Breast epithelium (tissue), 4 donors: ENCODE results near the gene PAX4. TPM values are rescaled to one million over a fixed set of nuclear protein-coding genes. Genes with fewer than 3 reads are reported as not detected.
A peak's percentile ranks its signal among the peaks of the same experiment; 100 is the strongest.

Source experiments
- DNase-seq, 2 donors: peaks; one replicate each; pipeline ENCODE4 v3.0.0-alpha.2; 2019; ENCODE audit warnings: low spot score in 2 of 2
- H3K27ac ChIP-seq, 2 donors: fragments of 200-600 bp; sonication (generic) in 1 of 2; one replicate each; pipeline ENCODE4 v1.5.1; 2016 to 2019; ENCODE audit warnings: mild to moderate bottlenecking in 1 of 2
- H3K27me3 ChIP-seq, 2 donors: fragments of 200-600 bp; sonication (generic) in 1 of 2; one replicate each; pipeline versions ENCODE4 v1.5.1 to v1.6.0; 2017 to 2019; ENCODE audit warnings: control low read depth in 1 of 2, mild to moderate bottlenecking in 1 of 2
- H3K36me3 ChIP-seq: fragments of 200-600 bp; one replicate; pipeline ENCODE4 v1.5.1; 2019
- H3K4me1 ChIP-seq, 2 donors: fragments of 200-600 bp; sonication (generic); one replicate each; pipeline ENCODE4 v1.5.1; 2016 to 2019; ENCODE audit warnings: control low read depth in 1 of 2
- H3K4me3 ChIP-seq, 3 donors: fragments of 200-600 bp; sonication (generic); 1 replicate in 2 of 3; 2 replicates in 1 of 3; pipeline ENCODE4 v1.5.1; 2016 to 2019; ENCODE audit warnings: mild to moderate bottlenecking in 3 of 3, moderate library complexity in 2 of 3
- H3K9me3 ChIP-seq, 2 donors: fragments of 200-600 bp; sonication (generic) in 1 of 2; one replicate each; pipeline ENCODE4 v1.5.1; 2016 to 2019; ENCODE audit warnings: control low read depth in 1 of 2
- CTCF ChIP-seq, 3 donors: fragments of 450-650 bp; IDR thresholded peaks; one replicate each; pipeline ENCODE4 v1.5.1; 2016 to 2017; ENCODE audit warnings: antibody characterized with exemption in 3 of 3, mild to moderate bottlenecking in 3 of 3, moderate library complexity in 3 of 3
- POLR2A ChIP-seq: fragments of 450-650 bp; IDR thresholded peaks from one replicate; pipeline ENCODE4 v1.6.1; 2016; ENCODE audit warnings: antibody characterized with exemption, mild to moderate bottlenecking, moderate library complexity
- POLR2AphosphoS5 ChIP-seq, 3 donors: sonication (generic); formaldehyde crosslinking; IDR thresholded peaks; one replicate each; pipeline ENCODE4 v1.6.1; 2017; ENCODE audit warnings: antibody characterized with exemption in 3 of 3
- intact Hi-C: fragments of 100-400 bp; cut with DNase I; formaldehyde crosslinking; loops from one replicate; pipeline ENCODE4 v1.15.1; 2023; ENCODE audit warnings: low total_unique reads
- total RNA-seq, 3 donors: library from RNA; depleted of rRNA; stranded (reverse); fragments of >200 nt; gene quantifications; one replicate each; pipeline ENCODE4 v1.1.0, GENCODE V29; 2016

Gene PAX4
- total RNA-seq, 3 donors from 2014 or later: not detected

GRCh38 chr7:127592550-127592949, 25.4 kb downstream of the PAX4 start:
- Histone ChIP-seq H3K27ac (no peak overlapping the region), H3K4me1 (no peaks in the 10 kb centered on the region), H3K27me3 (no peaks in the 10 kb centered on the region), H3K4me3 (no peak overlapping the region), H3K36me3 (no peaks in the 10 kb centered on the region), H3K9me3 (no peaks in the 10 kb centered on the region)
- TF ChIP-seq POLR2A: no peak
- no peak for DNase-seq
- intact Hi-C loops: no loop called here

- no peak for DNase-seq
- H3K4me3 ChIP-seq: no peak overlapping the region
- TF ChIP-seq CTCF (IDR thresholded peaks at IDR 0.05) (no peak), POLR2AphosphoS5 (IDR thresholded peaks at IDR 0.05) (no peak), POLR2A (no peak)
- no peak overlapping the region for H3K27ac ChIP-seq
- intact Hi-C loops: no loop called here
- no peaks in the 10 kb centered on the region for H3K36me3 ChIP-seq
- H3K9me3 ChIP-seq: no peaks in the 10 kb centered on the region
- no peaks in the 10 kb centered on the region for H3K27me3 ChIP-seq
- H3K4me1 ChIP-seq: no peaks in the 10 kb centered on the region
Measured at GRCh38 chr7:127591591-127591990, 26.4 kb downstream of the PAX4 start.

GRCh38 chr7:127591189-127591588, 26.8 kb downstream of the PAX4 start:
- no peaks in the 10 kb centered on the region for H3K36me3 ChIP-seq
- no peaks in the 10 kb centered on the region for H3K9me3 ChIP-seq
- intact Hi-C loops: no loop called here
- H3K27me3 ChIP-seq: no peaks in the 10 kb centered on the region
- H3K27ac ChIP-seq: no peak overlapping the region
- no peak for TF ChIP-seq CTCF (IDR thresholded peaks at IDR 0.05)
- TF ChIP-seq POLR2AphosphoS5 (IDR thresholded peaks at IDR 0.05): no peak
- TF ChIP-seq POLR2A: no peak
- H3K4me3 ChIP-seq: no peak overlapping the region
- no peaks in the 10 kb centered on the region for H3K4me1 ChIP-seq
- DNase-seq: no peak

GRCh38 chr7:127589896-127590295, 28.0 kb downstream of the PAX4 start:
- H3K27me3 ChIP-seq: no peaks in the 10 kb centered on the region
- H3K36me3 ChIP-seq: no peaks in the 10 kb centered on the region
- H3K9me3 ChIP-seq: no peaks in the 10 kb centered on the region
- no peaks in the 10 kb centered on the region for H3K4me1 ChIP-seq
- peak overlapping the region in 1 of 2 donors; percentile 89 for H3K27ac ChIP-seq
- intact Hi-C loops: no loop called here
- TF ChIP-seq CTCF (IDR thresholded peaks at IDR 0.05) (no peak), POLR2AphosphoS5 (IDR thresholded peaks at IDR 0.05) (no peak), POLR2A (no peak)
- no peak for DNase-seq
- peak overlapping the region in 1 of 3 donors; percentile 91 for H3K4me3 ChIP-seq

- Histone ChIP-seq H3K27me3 (no peaks in the 10 kb centered on the region), H3K36me3 (no peaks in the 10 kb centered on the region), H3K9me3 (no peaks in the 10 kb centered on the region), H3K27ac (peak overlapping the region; percentile 89 to 90), H3K4me1 (peaks cover 0 to 8% of the 10 kb centered on the region in 2 donors), H3K4me3 (peak overlapping the region; percentile 91 to 99 (median 94))
- no peak for TF ChIP-seq POLR2AphosphoS5 (IDR thresholded peaks at IDR 0.05)
- no peak for TF ChIP-seq CTCF (IDR thresholded peaks at IDR 0.05)
- no peak for TF ChIP-seq POLR2A
- intact Hi-C loops: no loop called here
- peak; percentile 33 to 61 for DNase-seq
Measured at GRCh38 chr7:127588697-127589482, 29.1 kb downstream of the PAX4 start.
